B cell (primary cell): Measurements from ENCODE around the gene UBR1. TPM values are rescaled to one million over a fixed set of nuclear protein-coding genes. Genes with fewer than 3 reads are reported as not detected.

ENCODE experiments used
- ATAC-seq: fragments of 200-7000 bp; cut with Tn5 transposase; one replicate; pipeline ENCODE4 v1.10.0; 2021; ENCODE audit warnings: low read depth, mild to moderate bottlenecking, moderate number of reproducible peaks, moderate library complexity
- CTCF ChIA-PET: fragments of 350-600 bp; sonication (Branson Sonifier 250); formaldehyde crosslinking; loops from one replicate; lab custom pipeline; 2021; ENCODE audit warnings: antibody characterized with exemption, inconsistent platforms; lab: Charles Lee
- POLR2A ChIA-PET: fragments of 350-600 bp; sonication (Branson Sonifier 250); formaldehyde crosslinking; loops from one replicate; lab custom pipeline; 2021; ENCODE audit warnings: antibody characterized with exemption; lab: Charles Lee
- DNase-seq: peaks from one replicate; pipeline ENCODE4 v3.0.0; 2013
- H2AFZ ChIP-seq: 2 replicates; pipeline ENCODE4 v1.6.1; 2012; ENCODE audit warnings: mild to moderate bottlenecking, low read depth, low read length; ENCODE audit not compliant: insufficient read depth, poor library complexity, severe bottlenecking
- H3K27ac ChIP-seq, 2 donors: 1 replicate in 1 of 2; 2 replicates in 1 of 2; pipeline ENCODE4 v1.5.1; 2012 to 2013; ENCODE audit warnings: low read length in 2 of 2, mild to moderate bottlenecking in 2 of 2, moderate library complexity in 1 of 2
- H3K27me3 ChIP-seq, 4 experiments: fragments of 200-600 bp in 1 of 4; sonication (generic) in 1 of 4; replicated peaks in 1 of 4; 1 replicate in 2 of 4; 2 replicates in 2 of 4; pipeline versions ENCODE4 v1.6.1 to v1.7.0; 2013 to 2016; ENCODE audit warnings: low read length in 3 of 4, mild to moderate bottlenecking in 2 of 4, mixed read lengths in 1 of 4, moderate library complexity in 1 of 4; ENCODE audit not compliant: insufficient read depth in 4 of 4, control insufficient read depth in 3 of 4; ENCODE audit errors: control extremely low read depth in 1 of 4
- H3K36me3 ChIP-seq, 2 experiments: replicated peaks in 1 of 2; 1 replicate in 1 of 2; 2 replicates in 1 of 2; pipeline versions ENCODE4 v1.6.1 to v1.7.1; 2013; ENCODE audit warnings: low read length in 1 of 2; ENCODE audit not compliant: insufficient read depth in 2 of 2, control insufficient read depth in 1 of 2; ENCODE audit errors: control extremely low read depth in 1 of 2, extremely low read depth in 1 of 2
- H3K4me1 ChIP-seq, 2 donors: fragments of 200-600 bp in 1 of 2; sonication (generic) in 1 of 2; 1 replicate in 1 of 2; 2 replicates in 1 of 2; pipeline versions ENCODE4 v1.5.1 to v1.6.1; 2013 to 2017; ENCODE audit warnings: low read length in 2 of 2; ENCODE audit not compliant: control insufficient read depth in 2 of 2, insufficient read depth in 2 of 2
- H3K4me2 ChIP-seq: replicated peaks from 2 replicates; pipeline ENCODE3; 2012; ENCODE audit warnings: mild to moderate bottlenecking, low read depth, low read length; ENCODE audit not compliant: poor library complexity, severe bottlenecking
- H3K4me3 ChIP-seq, 5 experiments: fragments of 200-600 bp in 1 of 5; sonication (generic) in 1 of 5; 1 replicate in 3 of 5; 2 replicates in 2 of 5; pipeline versions ENCODE4 v1.5.1 to v1.7.0; 2011 to 2016; ENCODE audit warnings: low read length in 4 of 5, mild to moderate bottlenecking in 4 of 5, low read depth in 2 of 5, control low read depth in 1 of 5, moderate library complexity in 1 of 5; ENCODE audit not compliant: insufficient read depth in 1 of 5; ENCODE audit errors: control extremely low read depth in 1 of 5, extremely low read depth in 1 of 5
- H3K79me2 ChIP-seq: fragments of 200-600 bp; sonication (generic); one replicate; pipeline ENCODE4 v1.6.0; 2016; ENCODE audit warnings: low read length; ENCODE audit not compliant: control insufficient read depth, insufficient read depth
- H3K9ac ChIP-seq: fragments of 200-600 bp; sonication (generic); 2 replicates; pipeline ENCODE4 v1.6.1; 2017; ENCODE audit warnings: mild to moderate bottlenecking, low read length, moderate library complexity
- H3K9me3 ChIP-seq, 3 donors: one replicate each; pipeline versions ENCODE4 v1.6.1 to v1.7.1; 2013; ENCODE audit warnings: low read length in 2 of 3; ENCODE audit not compliant: control insufficient read depth in 2 of 3, insufficient read depth in 1 of 3; ENCODE audit errors: control extremely low read depth in 1 of 3
- H4K20me1 ChIP-seq: 2 replicates; pipeline ENCODE4 v1.6.0; 2012; ENCODE audit warnings: mild to moderate bottlenecking, low read length; ENCODE audit not compliant: insufficient read depth, control insufficient read depth, poor library complexity, severe bottlenecking
- H3K27ac Mint-ChIP-seq: one replicate; pipeline ENCODE4 v1.8.0; 2021; ENCODE audit warnings: mixed read lengths
- H3K27me3 Mint-ChIP-seq: one replicate; pipeline ENCODE4 v1.8.0; 2021; ENCODE audit warnings: mixed read lengths
- H3K4me1 Mint-ChIP-seq: one replicate; pipeline ENCODE4 v1.8.0; 2021; ENCODE audit warnings: mixed read lengths
- H3K4me3 Mint-ChIP-seq: one replicate; pipeline ENCODE4 v1.8.0; 2021; ENCODE audit warnings: mixed read lengths
- H3K9me3 Mint-ChIP-seq: one replicate; pipeline ENCODE4 v1.8.0; 2022; ENCODE audit warnings: mixed read lengths; ENCODE audit not compliant: insufficient read depth
- EZH2 ChIP-seq: IDR thresholded peaks from 2 replicates; pipeline ENCODE4 v1.6.1; 2012; ENCODE audit warnings: borderline replicate concordance, low read depth, mild to moderate bottlenecking, moderate library complexity, low read length; ENCODE audit not compliant: insufficient read depth, poor library complexity, severe bottlenecking
- WGBS: methylation state at CpG from one replicate; pipeline ENCODE4 v1.1.5; 2013; ENCODE audit warnings: missing lambda C conversion rate; ENCODE audit not compliant: insufficient coverage; 5-methylcytosine and 5-hydroxymethylcytosine counted together
- intact Hi-C: fragments of 100-400 bp; cut with micrococcal nuclease; formaldehyde crosslinking; loops from one replicate; pipeline ENCODE4 v1.10.0; 2022
- polyA plus RNA-seq: library from polyadenylated mRNA; depleted of rRNA; stranded (reverse); fragments of >200 nt; gene quantifications from 2 replicates; pipeline ENCODE4 v1.2.3, GENCODE V29; 2012
- total RNA-seq, 2 donors: library from RNA; stranded (reverse); fragments of 120-200 nt in 1 of 2; gene quantifications; 1 replicate in 1 of 2; 2 replicates in 1 of 2; pipeline versions ENCODE4 v1.2.3 to v1.2.4, GENCODE V29; 2013 to 2022
- TF ChIP-seq, protein P1 (sequence below): fragments of 200-600 bp; IDR thresholded peaks from one replicate; pipeline ENCODE4 v1.8.0; 2022; ENCODE audit warnings: antibody characterized with exemption, mild to moderate bottlenecking

Gene UBR1
- total and polyA plus RNA-seq, 2 donors (not counting 1 experiment from before 2014, with no cell fraction given): 9.7 to 66.7 TPM

DNA sequence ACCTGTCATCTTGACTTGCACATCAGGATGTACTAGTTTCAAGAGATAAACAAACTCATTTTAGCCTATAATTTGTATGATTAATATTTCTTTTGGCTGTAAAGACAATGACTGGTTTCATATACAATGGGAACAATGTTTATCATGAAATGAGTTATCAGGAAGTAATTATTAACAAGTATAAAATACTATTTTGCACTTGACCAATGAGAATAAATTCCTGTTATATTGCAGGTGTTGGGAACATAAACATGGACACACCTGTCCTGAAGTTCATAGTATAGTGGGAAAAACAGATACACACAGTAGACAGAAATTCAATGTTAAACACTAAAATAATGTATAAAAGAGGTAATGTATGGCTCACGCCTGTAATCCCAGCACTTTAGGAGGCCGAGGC, 56.9 kb downstream of the UBR1 start:
- Histone ChIP-seq H3K27ac (no peak overlapping the region), H3K79me2 (no peaks in the 10 kb centered on the region), H2AFZ (no peak overlapping the region), H3K9me3 (no peaks in the 10 kb centered on the region), H3K27me3 (no peaks in the 10 kb centered on the region), H3K4me2 (no peak overlapping the region), H4K20me1 (no peaks in the 10 kb centered on the region), H3K9ac (no peak overlapping the region), H3K36me3 (peaks cover 0 to 66% of the 10 kb centered on the region in 2 experiments), H3K4me1 (no peaks in the 10 kb centered on the region), H3K4me3 (no peak overlapping the region)
- WGBS: no CpG with 5 or more reads among the region's 2 CpGs
- intact Hi-C loops: no loop called here
- H3K4me3 Mint-ChIP-seq: no peak overlapping the region
- H3K27me3 Mint-ChIP-seq: no peaks in the 10 kb centered on the region
- no peaks in the 10 kb centered on the region for H3K4me1 Mint-ChIP-seq
- TF ChIP-seq, protein P1, sequence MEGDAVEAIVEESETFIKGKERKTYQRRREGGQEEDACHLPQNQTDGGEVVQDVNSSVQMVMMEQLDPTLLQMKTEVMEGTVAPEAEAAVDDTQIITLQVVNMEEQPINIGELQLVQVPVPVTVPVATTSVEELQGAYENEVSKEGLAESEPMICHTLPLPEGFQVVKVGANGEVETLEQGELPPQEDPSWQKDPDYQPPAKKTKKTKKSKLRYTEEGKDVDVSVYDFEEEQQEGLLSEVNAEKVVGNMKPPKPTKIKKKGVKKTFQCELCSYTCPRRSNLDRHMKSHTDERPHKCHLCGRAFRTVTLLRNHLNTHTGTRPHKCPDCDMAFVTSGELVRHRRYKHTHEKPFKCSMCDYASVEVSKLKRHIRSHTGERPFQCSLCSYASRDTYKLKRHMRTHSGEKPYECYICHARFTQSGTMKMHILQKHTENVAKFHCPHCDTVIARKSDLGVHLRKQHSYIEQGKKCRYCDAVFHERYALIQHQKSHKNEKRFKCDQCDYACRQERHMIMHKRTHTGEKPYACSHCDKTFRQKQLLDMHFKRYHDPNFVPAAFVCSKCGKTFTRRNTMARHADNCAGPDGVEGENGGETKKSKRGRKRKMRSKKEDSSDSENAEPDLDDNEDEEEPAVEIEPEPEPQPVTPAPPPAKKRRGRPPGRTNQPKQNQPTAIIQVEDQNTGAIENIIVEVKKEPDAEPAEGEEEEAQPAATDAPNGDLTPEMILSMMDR: no peak
- no peak for TF ChIP-seq EZH2
- H3K9me3 Mint-ChIP-seq: no peaks in the 10 kb centered on the region
- ATAC-seq (no peak), DNase-seq (no peak)
- ChIA-PET CTCF (interaction anchor here (1.5 kb wide), 1 partner anchor 236 kb away, joined by 4 read pairs; no protein-coding TSS in a partner anchor), POLR2A (no interaction called here)
- H3K27ac Mint-ChIP-seq: no peak overlapping the region

DNA sequence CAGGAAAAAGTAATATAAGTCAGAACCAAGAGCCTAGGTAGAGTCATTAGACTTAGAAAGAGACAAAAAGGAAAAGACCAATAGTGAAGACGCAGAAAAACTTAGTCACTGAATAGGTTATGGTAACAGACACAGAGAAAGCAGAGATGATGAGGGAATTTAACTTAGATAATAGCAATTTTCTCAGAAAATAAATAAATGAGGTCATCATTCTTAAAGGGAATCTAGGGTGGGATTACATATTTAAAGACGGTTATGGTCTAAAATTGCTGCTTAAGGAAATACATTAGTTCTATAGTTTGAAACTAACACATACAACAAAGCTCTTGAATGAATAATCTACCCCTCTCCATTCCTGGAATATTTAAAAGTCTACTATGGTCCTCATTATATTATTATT, 59.4 kb downstream of the UBR1 start:
- H3K27ac ChIP-seq: no peak overlapping the region
- no peaks in the 10 kb centered on the region for H3K9me3 ChIP-seq
- H3K27me3 ChIP-seq: no peaks in the 10 kb centered on the region
- Mint-ChIP-seq H3K27ac (no peak overlapping the region), H3K4me1 (no peaks in the 10 kb centered on the region), H3K9me3 (no peaks in the 10 kb centered on the region), H3K4me3 (no peak overlapping the region), H3K27me3 (no peaks in the 10 kb centered on the region)
- no peaks in the 10 kb centered on the region for H3K79me2 ChIP-seq
- H3K4me2 ChIP-seq: no peak overlapping the region
- POLR2A ChIA-PET: no interaction called here
- no peaks in the 10 kb centered on the region for H3K4me1 ChIP-seq
- DNase-seq (no peak), ATAC-seq (no peak)
- intact Hi-C loops: no loop called here
- no CpG with 5 or more reads among the region's 2 CpGs for WGBS
- no peak overlapping the region for H3K9ac ChIP-seq
- TF ChIP-seq EZH2: no peak
- TF ChIP-seq, protein P1: no peak
- no peaks in the 10 kb centered on the region for H4K20me1 ChIP-seq
- peaks cover 5 to 64% of the 10 kb centered on the region in 2 experiments for H3K36me3 ChIP-seq
- CTCF ChIA-PET: no interaction called here
- no peak overlapping the region for H2AFZ ChIP-seq
- no peak overlapping the region for H3K4me3 ChIP-seq
